GM18909 (cell line): ENCODE measurements around the gene PHYHD1.

Source experiments
- ATAC-seq: cut with Tn5 transposase; IDR thresholded peaks from one replicate; pipeline ENCODE4 v1.9.1; 2021; ENCODE audit warnings: mild to moderate bottlenecking; ENCODE audit not compliant: unreplicated experiment, poor library complexity

Gene PHYHD1

GRCh38 chr9:128899566-128900322, 21.0 kb upstream of the PHYHD1 start:
- no peak for ATAC-seq

GRCh38 chr9:128901379-128901778, 19.4 kb upstream of the PHYHD1 start:
- ATAC-seq = no peak

DNA sequence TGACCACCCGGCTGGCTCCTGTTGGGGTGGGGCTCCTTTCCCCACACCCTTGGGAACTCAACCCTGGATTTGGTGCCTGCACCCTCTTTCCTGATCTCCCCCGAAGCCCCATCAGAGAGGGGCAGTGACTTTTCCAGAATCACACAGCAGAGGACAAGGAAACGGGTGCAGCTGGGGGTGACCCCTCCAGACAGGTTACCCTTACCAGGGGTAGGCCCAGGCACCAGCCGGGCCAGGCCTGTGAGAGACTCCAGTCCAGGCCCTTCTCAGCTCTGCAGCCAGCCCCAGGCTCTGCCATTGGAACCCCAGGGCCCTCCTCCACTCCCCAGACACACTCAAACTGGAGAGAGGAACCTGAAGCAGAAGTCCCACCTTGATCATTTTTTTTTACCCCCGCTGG, 19.0 kb upstream of the PHYHD1 start:
- no peak for ATAC-seq

DNA sequence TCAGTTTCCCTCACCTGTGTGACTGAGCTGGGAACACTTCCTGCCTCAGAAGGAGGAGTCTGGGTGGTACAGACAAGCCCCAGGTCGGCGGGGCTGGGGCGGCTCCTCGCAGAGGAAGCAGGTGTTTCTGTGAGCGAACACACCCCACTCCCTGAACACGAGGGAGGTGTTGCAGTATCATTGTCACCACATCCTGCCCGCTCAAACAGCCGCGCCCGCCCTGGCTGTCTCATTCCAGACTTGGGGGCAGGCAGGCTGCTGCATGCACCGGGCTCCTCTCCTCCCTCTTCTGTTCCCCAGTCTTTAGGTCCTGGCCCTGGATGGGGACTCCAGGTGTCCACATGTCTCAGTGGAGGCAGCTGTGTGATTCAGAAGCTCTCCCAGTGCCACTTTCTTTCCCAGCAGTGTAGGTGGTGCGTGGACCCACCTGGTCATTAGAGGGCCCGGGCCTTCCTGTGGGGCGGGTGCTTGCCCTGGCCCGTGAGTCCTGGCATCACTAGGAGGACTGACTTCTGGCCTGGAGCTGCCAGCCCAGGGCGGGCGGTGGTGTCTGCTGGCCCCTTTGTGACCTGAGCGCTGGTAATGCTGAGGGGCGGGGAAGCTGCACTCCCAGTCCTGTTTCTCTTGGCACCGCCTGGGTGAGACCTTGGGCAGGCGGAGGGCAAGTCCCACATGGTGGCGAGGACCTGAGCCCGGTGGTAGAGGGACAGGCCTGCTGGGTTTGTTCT, 18.3 kb upstream of the PHYHD1 start:
- peak; percentile 80 for ATAC-seq

- ATAC-seq = no peak
These were observed 17.7 kb upstream of the PHYHD1 start for GRCh38 chr9:128903079-128903461.

DNA sequence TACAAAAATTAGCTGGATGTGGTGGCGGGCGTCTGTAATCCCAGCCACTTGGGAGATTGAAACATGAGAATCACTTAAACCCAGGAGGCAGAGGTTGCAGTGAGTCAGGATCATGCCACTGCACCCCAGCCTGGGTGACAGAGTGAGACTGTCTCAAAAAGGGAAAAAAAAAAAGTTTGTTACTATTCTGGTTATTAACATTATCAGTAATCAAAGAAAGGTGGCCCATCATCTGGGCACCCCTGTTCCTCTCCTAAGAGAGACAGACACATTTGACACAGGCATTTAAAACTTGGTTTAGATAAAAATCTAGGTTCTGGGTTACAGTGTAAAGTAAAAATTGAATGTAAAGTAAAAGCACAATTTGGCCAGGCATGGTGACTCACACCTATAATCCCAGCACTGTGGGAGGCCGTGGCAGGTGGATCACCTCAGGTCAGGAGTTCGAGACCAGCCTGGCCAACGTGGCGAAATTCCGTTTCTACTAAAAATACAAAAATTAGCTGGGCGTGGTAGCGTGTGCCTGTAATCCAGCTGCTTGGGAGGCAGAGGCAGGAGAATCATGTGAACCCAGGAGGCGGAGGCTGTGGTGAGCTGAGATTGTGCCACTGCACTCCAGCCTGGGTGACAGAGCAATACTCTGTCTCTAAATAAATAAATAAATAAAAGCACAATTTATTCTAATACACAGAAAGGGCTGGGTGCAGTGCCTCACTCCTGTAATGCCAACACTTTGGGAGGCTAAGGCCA, 16.7 kb upstream of the PHYHD1 start:
- ATAC-seq = no peak

- ATAC-seq = no peak
These were observed 14.8 kb upstream of the PHYHD1 start for GRCh38 chr9:128905964-128906363.

GRCh38 chr9:128906741-128907140, 14.0 kb upstream of the PHYHD1 start:
- no peak for ATAC-seq

DNA sequence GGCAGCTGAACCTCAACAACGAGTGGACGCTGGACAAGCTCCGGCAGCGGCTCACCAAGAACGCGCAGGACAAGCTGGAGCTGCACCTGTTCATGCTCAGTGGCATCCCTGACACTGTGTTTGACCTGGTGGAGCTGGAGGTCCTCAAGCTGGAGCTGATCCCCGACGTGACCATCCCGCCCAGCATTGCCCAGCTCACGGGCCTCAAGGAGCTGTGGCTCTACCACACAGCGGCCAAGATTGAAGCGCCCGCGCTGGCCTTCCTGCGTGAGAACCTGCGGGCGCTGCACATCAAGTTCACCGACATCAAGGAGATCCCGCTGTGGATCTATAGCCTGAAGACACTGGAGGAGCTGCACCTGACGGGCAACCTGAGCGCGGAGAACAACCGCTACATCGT, 12.4 kb upstream of the PHYHD1 start:
- ATAC-seq = no peak

DNA sequence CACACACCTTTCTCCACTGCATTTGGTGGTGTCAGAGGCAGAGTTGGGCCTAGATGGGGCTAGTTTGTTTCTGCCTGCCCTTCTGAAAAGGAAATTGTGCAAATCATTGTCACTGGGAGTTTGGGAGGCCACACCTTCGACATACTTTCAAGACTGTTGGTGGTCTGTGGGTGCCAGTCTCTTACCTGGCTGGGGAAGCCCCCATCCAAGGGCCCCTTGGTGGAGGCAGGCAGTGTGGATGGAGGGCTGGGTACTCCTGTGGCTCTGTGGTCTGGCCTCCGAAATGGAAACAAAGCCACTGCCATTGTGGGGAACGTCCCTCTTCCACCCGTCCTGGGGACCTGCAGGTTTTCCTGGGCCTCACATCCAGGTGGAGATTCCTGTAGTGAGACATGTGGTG, 10.9 kb upstream of the PHYHD1 start:
- no peak for ATAC-seq

- ATAC-seq = no peak
These were observed 9.9 kb upstream of the PHYHD1 start for GRCh38 chr9:128910906-128911305.

DNA sequence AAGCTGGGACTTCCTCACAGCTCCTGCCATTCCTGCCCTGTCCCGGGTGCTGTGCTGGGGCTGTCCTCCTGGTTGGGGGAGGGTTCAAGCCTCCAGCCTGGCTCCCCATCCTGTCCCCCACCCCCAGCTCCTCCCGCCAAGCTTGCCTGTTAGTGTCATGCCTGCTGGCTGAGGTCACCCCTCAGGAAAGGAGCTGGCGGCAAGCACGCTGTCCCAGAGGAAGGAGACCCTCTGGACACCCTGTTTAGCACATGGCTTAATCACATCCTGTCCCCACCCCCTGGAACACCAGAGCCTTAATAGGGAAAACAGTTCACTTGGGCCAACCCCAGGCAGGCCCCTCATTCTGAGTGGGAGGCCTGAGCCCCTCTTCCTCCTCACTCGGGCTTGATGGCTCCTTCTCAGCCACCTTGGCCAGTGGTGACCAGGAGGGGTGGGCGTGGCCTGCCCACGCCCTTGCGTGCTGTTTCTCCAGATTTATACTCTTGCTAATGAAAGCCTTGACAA, 9.2 kb upstream of the PHYHD1 start:
- ATAC-seq = no peak

GRCh38 chr9:128912270-128912853, 8.4 kb upstream of the PHYHD1 start:
- ATAC-seq = no peak

- no peak for ATAC-seq
These were observed 7.5 kb upstream of the PHYHD1 start for GRCh38 chr9:128913048-128913900.

- no peak for ATAC-seq
These were observed 6.6 kb upstream of the PHYHD1 start for GRCh38 chr9:128913995-128914772.

GRCh38 chr9:128916204-128916603, 4.6 kb upstream of the PHYHD1 start:
- no peak for ATAC-seq

DNA sequence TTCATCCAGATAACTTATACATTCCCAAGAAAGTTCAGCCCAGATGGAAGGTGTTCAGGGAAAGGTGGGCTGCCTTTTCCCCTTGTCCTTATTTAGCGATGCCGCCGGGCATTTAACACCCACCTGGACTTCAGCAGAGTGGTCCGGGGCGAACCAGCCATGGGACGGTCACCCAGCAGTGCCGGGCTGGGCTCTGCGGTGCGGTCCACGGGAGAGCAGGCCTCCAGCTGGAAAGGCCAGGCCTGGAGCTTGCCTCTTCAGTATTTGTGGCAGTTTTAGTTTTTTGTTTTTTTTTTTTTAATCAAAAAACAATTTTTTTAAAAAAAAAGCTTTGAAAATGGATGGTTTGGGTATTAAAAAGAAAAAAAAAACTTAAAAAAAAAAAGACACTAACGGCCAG, 4.0 kb upstream of the PHYHD1 start:
- no peak for ATAC-seq

- no peak for ATAC-seq
These were observed 3.5 kb upstream of the PHYHD1 start for GRCh38 chr9:128917151-128917849.
